Left forelimb (tissue), 1 donor: ENCODE results near the gene KCNK4.

Experiments used
- DNase-seq: peaks from one replicate; pipeline ENCODE4 v3.0.0-alpha.2; 2018; ENCODE audit warnings: low spot score

The KCNK4 gene

DNA sequence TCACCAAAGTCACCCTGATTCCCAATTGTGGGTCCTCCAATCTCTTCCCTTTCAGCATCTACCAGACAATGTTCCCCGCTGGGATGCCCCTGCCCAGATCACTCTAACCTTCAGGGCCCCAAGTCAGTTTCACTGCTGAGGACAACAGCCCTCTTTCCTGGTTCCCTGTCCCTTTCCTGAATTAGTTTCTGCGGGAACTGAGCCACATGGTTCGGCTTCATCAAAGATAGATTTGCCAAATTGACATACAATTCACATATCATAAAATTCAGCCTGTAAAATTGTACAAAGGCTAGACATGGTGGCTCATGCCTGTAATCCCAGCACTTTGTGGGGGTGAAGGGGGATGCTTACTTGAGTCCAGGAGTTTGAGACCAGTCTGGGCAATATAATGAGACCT is 36.9 kb downstream of the KCNK4 start:
- no peak for DNase-seq

GRCh38 chr11:64330888-64331287 is 39.8 kb downstream of the KCNK4 start:
- DNase-seq: no peak

DNA sequence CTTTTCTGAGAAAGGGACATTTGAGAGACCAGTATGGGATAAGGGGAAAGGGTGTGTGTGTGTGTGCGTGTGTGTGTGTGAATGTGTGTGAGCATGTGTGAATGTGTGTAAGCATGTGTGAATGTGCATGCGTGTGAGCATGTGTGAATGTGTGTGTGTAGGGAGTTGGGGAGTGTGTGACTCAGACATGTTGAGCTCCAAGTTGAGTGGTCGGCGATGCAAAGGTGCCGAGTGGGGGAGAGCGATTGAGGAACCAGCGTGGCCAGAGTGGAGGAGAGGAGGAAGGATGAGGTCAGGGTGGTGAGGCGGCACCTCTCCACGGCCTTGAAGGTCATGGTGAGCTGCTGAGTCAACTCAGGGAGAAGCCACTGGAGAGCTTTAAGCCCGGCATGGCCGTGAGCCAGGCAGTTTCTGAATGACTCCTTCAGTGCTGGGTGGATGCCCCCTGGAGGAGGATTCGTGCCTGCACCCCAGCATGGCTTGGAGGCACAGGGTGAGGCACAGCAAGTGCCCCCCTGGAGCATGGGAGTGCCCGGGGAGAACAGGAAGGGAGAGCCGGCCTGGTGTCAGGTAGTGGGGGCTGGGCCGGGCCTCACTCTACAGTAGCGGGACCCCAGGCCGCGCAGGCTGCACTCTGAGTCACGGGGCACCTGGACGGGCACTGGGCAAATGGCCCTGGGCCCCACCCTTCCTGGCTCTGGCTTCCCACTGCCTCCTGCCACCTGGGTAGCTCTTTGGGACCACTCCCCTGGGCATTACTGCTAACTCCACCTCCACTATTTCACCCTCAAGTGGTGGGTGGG is 40.7 kb downstream of the KCNK4 start:
- DNase-seq: no peak

- DNase-seq: no peak
Measured at GRCh38 chr11:64333556-64333955, 42.5 kb downstream of the KCNK4 start.

DNA sequence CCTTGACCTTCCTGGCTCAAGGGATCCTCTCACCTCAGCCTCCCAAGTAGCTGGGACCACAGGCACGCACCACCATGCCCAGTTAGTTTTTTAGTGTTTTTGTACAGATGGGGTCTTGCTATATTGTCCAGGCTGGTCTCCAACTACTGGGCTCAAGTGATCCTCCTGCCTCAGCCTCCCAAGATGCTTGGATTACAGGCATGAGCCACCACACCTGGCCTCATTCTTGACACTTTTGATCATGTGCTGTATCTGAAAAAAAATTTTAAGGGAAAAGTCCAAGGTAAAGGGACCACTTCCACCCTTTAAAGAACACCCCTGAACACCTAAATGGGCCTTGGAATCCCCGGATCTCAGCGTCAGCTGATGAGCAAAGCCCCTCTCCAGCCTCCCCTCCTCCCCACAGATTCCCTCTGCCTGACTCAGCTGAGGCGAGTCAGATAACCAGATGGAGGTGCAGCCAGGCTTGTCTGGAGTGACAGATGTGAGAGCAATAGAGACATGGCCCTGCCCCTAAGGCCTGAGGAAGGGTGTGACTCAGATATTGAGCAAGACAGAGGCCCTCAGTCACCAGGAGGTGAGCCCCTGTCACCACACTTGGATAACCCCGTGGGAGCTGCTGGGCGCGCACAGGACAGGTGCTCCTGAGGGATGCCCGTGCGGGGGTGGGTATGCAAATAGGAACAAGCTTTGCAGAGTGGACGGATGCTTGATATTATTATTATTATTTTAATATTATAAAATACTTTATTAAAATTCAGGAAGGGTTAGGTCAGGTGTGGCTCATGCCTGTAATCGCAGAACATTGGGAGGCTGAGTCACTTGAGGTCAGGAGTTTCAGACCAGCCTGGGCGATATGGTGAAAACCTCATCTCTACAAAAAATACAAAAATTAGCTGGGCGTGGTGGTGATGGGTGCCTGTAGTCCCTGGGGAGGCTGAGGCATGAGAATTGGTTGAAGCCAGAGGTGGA is 43.9 kb downstream of the KCNK4 start:
- no peak for DNase-seq

DNA sequence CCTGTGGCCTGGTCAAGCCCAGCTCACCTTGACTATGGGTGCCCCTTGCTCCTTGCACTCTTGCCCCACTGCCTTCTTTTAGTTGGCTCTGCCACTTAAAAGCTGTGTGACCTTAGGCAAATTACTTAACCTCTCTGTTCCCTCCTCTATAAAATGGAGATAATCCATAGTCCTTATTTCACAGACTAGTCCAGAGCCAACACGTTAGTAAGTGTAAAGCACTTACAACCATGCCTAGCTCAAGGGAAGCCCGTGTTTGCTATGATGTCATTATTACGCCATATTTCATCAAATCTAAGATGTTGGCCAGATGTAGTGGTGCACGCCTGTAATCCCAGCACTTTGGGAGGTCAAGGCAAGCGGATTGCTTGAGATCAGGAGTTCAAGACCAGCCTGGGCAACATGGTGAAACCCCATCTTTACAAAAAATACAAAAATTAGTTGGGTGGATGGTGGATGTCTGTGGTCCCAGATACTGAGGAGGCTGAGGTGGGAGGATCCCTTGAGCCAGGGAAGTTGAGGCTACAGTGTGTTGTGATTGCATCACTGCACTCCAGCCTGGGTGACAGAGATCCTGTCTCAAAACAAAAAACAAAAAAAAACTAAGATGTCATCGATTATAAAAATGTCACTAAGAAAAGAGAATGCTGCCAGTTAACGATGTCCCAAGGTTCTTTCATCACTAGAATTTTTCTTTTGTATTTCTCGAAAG is 46.6 kb downstream of the KCNK4 start:
- DNase-seq: no peak

DNA sequence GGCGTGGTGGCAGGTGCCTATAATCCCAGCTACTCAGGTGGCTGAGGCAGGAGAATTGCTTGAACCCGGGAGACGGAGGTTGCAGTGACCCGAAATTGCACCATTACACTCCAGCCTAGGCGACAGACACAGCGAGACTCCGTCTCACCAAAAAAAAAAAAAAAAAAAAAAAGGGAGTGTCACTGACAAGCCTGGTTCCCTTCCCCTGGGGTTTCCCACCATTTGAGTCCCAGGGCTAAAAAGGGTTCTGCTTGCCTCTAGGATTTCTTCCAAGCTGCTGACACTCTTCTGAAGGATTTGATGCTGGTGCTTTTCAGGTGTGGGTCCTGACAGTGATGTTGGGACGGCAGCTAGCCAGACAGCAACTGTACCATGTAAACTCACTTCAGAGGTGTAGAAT is 47.6 kb downstream of the KCNK4 start:
- DNase-seq: no peak

- DNase-seq: no peak
Measured at GRCh38 chr11:64339286-64339685, 48.2 kb downstream of the KCNK4 start.

DNA sequence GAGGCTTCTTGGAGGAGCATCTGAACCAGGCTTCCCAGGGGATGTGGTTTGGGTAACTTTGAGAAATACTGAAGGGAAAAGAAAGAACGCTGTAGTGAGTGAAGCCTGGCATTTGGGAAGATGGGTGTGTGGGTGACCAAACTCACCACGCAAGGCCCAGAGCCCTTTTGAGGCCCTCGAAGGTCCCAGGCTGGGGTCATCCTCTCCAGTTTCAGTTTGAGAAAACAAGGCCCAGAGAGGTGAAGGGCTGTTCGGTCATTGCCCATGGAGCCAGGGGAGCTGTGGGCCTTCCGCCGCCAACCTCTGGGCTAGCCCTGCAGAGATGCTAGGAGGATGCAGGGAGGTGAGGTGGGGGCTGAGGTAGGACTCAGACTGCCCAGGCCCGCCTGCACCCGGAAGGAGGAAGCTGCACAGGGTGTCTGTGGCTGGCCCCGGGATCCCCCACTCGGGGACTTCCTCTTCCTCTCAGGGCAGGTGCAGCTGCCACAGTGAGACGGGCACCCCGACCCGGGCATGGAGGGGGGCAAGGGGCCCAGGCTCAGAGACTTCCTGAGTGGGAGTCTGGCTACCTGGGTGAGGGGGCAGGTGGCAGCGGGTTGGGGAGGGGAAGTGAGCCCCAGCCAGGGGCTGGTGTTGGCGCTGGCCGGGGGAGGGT is 48.8 kb downstream of the KCNK4 start, which contains the start of gene CCDC88B:
TSS of gene CCDC88B (plus strand) at position 451 of the 655 bp plus-strand sequence. CDS start at position 514, 63 bp downstream.
- DNase-seq: no peak

GRCh38 chr11:64340671-64341335 is 49.7 kb downstream of the KCNK4 start:
- no peak for DNase-seq

DNA sequence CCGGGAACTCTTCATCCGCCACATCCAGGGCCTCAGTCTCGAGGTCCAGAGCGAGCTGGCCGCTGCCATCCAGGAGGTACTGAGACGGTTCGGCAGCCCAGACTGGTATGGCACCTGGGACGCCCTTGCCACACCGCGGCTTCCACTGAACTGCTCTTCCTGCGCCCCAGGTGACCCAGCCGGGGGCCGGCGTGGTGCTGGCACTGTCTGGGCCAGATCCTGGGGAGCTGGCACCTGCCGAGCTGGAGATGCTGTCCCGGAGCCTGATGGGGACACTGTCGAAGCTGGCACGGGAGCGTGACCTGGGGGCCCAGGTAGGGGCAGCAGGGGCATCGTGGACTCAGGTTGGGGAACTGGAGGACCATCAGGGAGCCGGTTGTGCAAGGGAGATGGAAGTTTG is 50.3 kb downstream of the KCNK4 start:
- no peak for DNase-seq

- peak; percentile 90 for DNase-seq
Measured at GRCh38 chr11:64341851-64342791, 51.0 kb downstream of the KCNK4 start.

DNA sequence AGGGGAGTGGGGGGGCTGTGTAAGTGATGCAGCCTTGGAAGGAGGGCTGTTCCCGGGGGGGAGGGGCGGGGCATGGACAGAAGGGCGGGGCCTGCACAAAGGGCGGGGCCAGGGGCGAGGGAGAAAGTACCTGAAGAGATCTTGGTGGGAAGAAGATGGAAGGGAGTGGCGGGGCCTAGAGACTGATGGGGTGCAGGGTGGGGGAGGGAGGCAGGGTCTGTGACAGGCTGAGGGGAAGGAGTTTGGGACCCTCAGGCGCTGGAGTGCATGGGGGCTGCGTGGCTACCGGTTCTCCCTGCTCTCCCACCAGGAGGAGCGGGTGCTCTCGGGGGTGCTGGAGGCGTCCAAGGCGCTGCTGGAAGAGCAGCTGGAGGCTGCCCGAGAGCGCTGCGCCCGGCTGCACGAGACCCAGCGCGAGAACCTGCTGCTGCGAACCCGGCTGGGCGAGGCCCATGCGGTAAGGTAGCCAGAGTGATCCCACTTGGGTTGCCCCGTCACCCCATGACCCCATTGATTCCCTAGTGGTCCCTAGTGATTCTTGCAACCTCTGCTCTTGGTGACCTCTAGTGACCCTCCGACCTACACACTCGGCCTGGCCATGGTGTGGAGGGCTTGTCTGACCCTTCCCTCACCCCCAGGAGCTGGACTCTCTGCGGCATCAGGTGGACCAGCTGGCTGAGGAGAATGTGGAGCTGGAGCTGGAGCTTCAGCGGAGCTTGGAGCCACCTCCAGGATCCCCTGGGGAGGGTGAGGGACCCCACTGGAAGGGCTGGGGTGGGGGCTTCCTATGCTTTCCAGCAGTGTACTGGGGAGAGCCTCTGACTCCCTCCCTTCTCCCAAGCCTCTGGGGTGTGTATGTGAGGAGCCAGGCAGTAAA is 52.0 kb downstream of the KCNK4 start:
- no peak for DNase-seq

DNA sequence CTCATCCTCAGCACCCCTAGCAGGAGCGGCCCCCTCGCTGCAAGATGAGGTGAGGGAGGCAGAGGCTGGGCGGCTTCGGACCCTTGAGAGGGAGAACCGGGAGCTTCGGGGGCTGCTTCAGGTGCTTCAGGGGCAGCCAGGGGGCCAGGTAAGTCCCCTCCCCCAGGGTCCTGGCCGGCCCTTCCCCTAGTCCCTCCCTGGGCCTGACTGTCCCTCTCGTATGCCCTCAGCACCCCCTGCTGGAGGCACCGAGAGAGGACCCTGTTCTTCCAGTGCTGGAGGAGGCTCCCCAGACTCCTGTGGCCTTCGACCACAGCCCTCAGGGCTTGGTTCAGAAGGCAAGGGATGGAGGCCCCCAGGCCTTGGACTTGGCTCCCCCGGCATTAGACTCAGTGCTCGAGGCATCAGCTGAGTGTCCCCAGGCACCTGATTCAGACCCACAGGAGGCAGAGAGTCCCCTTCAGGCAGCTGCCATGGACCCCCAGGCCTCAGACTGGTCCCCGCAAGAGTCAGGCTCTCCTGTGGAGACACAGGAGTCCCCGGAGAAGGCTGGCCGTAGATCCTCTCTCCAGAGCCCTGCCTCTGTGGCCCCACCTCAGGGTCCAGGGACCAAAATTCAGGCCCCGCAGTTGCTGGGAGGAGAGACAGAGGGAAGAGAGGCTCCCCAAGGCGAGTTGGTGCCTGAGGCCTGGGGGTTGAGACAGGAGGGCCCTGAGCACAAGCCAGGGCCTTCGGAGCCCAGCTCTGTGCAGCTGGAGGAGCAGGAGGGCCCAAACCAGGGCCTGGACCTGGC is 52.9 kb downstream of the KCNK4 start:
- DNase-seq: no peak

GRCh38 chr11:64344787-64345186 is 53.7 kb downstream of the KCNK4 start:
- DNase-seq: no peak

DNA sequence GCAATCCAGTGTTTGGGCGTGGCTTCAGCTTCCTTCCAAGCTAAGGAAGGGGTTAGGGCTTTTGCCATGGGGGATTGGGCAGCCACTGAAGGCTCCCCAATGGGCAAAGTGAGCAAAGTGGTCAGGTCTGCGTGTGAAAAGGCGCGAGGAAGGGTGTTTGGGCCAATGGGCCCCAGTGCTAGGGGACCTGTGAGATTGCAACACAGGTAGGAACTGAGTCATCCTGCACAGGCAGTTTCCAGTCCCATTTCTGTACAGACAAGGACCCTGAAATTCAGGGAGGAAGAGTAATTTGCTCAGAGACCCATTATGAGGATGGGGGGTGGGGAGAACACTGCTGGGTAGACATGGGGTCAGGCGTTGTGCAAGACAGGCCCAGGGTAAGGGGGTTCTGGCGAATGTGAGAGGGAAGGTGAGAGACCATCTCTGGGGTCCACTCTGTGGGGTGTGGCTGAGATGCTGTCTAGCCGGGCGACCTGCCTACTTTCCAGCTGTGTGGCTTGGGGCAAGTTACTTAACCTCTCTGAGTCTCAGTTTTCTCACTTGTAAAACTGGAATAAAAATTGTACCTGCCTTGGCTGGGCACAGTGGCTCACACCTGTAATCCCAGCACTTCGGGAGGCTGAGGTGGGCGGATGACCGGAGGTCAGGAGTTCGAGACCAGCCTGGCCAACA is 56.2 kb downstream of the KCNK4 start:
- DNase-seq: no peak

GRCh38 chr11:64348383-64349024 is 57.4 kb downstream of the KCNK4 start:
- DNase-seq: peak; percentile 63
